ENCODE results near the gene MEF2C. TPM values are rescaled to one million over a fixed set of nuclear protein-coding genes. Genes with fewer than 3 reads are reported as not detected.
"Not testable (repeated sequence)": the region's sequence is repeated elsewhere in the genome, so short reads cannot be mapped to it uniquely, and the experiment has no call there.

Gene MEF2C
- total RNA-seq, 3 donors from 2014 or later: 0.76 to 3.1 (median 1.4) TPM

GRCh38 chr5:88862547-88863175, 20.3 kb downstream of the MEF2C start:
- H3K4me1 Mint-ChIP-seq (ENCODE audit: low read depth): no peaks in the 10 kb centered on the region
- H3K4me3 Mint-ChIP-seq: no peak overlapping the region
- ATAC-seq (no peak), DNase-seq (no peak)
- no peaks in the 10 kb centered on the region for H3K36me3 Mint-ChIP-seq (ENCODE audit: insufficient read depth)
- H3K27me3 Mint-ChIP-seq (ENCODE audit: low read depth): no peaks in the 10 kb centered on the region
- H3K9me3 Mint-ChIP-seq: peaks cover 4% of the 10 kb centered on the region

GRCh38 chr5:88861231-88861630, 21.8 kb downstream of the MEF2C start:
- Mint-ChIP-seq H3K4me1 (ENCODE audit: low read depth) (no peaks in the 10 kb centered on the region), H3K4me3 (no peak overlapping the region), H3K27me3 (ENCODE audit: low read depth) (no peaks in the 10 kb centered on the region)

GRCh38 chr5:88860501-88860900, 22.5 kb downstream of the MEF2C start:
- peaks cover 8% of the 10 kb centered on the region for H3K9me3 Mint-ChIP-seq
- no peak for DNase-seq
- H3K36me3 Mint-ChIP-seq (ENCODE audit: insufficient read depth): no peaks in the 10 kb centered on the region
- no peak for ATAC-seq
- H3K4me3 Mint-ChIP-seq: no peak overlapping the region
- no peaks in the 10 kb centered on the region for H3K27me3 Mint-ChIP-seq (ENCODE audit: low read depth)
- no peaks in the 10 kb centered on the region for H3K4me1 Mint-ChIP-seq (ENCODE audit: low read depth)

More at GRCh38 chr5:88861231-88861630, 21.8 kb downstream of the MEF2C start:
- DNase-seq: no peak
- Mint-ChIP-seq H3K9me3 (peaks cover 4% of the 10 kb centered on the region), H3K36me3 (ENCODE audit: insufficient read depth) (no peaks in the 10 kb centered on the region)
- no peak for ATAC-seq

GRCh38 chr5:88858392-88858791, 24.6 kb downstream of the MEF2C start:
- Mint-ChIP-seq H3K36me3 (ENCODE audit: insufficient read depth) (no peaks in the 10 kb centered on the region), H3K9me3 (peaks cover 8% of the 10 kb centered on the region), H3K4me3 (no peak overlapping the region), H3K27me3 (ENCODE audit: low read depth) (no peaks in the 10 kb centered on the region), H3K4me1 (ENCODE audit: low read depth) (no peaks in the 10 kb centered on the region)
- no peak for ATAC-seq
- no peak for DNase-seq

GRCh38 chr5:88856381-88856780, 26.6 kb downstream of the MEF2C start:
- not testable (repeated sequence) for H3K9me3 Mint-ChIP-seq; H3K4me3 Mint-ChIP-seq; ATAC-seq; H3K4me1 Mint-ChIP-seq (ENCODE audit: low read depth); DNase-seq; H3K27me3 Mint-ChIP-seq (ENCODE audit: low read depth); H3K36me3 Mint-ChIP-seq (ENCODE audit: insufficient read depth)

GRCh38 chr5:88854769-88855168, 28.2 kb downstream of the MEF2C start:
- peaks cover 2% of the 10 kb centered on the region for H3K27me3 Mint-ChIP-seq (ENCODE audit: low read depth)
- ATAC-seq: no peak

GRCh38 chr5:88847420-88847819, 35.6 kb downstream of the MEF2C start:
- DNase-seq (no peak), ATAC-seq (no peak)
- Mint-ChIP-seq H3K9me3 (no peaks in the 10 kb centered on the region), H3K4me3 (no peak overlapping the region), H3K36me3 (ENCODE audit: insufficient read depth) (no peaks in the 10 kb centered on the region), H3K27me3 (ENCODE audit: low read depth) (peaks cover 2% of the 10 kb centered on the region), H3K4me1 (ENCODE audit: low read depth) (peaks cover 2% of the 10 kb centered on the region)

More at GRCh38 chr5:88854769-88855168, 28.2 kb downstream of the MEF2C start:
- H3K4me3 Mint-ChIP-seq: no peak overlapping the region
- H3K9me3 Mint-ChIP-seq: peaks cover 8% of the 10 kb centered on the region
- H3K4me1 Mint-ChIP-seq (ENCODE audit: low read depth): no peaks in the 10 kb centered on the region
- no peaks in the 10 kb centered on the region for H3K36me3 Mint-ChIP-seq (ENCODE audit: insufficient read depth)
- DNase-seq: no peak

- no peaks in the 10 kb centered on the region for H3K9me3 Mint-ChIP-seq
- no peak for ATAC-seq
- H3K4me1 Mint-ChIP-seq (ENCODE audit: low read depth): peaks cover 2% of the 10 kb centered on the region
- H3K36me3 Mint-ChIP-seq (ENCODE audit: insufficient read depth): no peaks in the 10 kb centered on the region
- H3K27me3 Mint-ChIP-seq (ENCODE audit: low read depth): peaks cover 2% of the 10 kb centered on the region
- no peak overlapping the region for H3K4me3 Mint-ChIP-seq
- DNase-seq: no peak
These were observed 36.5 kb downstream of the MEF2C start for GRCh38 chr5:88846434-88846833.

GRCh38 chr5:88845081-88845697, 37.8 kb downstream of the MEF2C start:
- Mint-ChIP-seq H3K27me3 (ENCODE audit: low read depth) (no peaks in the 10 kb centered on the region), H3K36me3 (ENCODE audit: insufficient read depth) (no peaks in the 10 kb centered on the region), H3K4me3 (no peak overlapping the region), H3K4me1 (ENCODE audit: low read depth) (peaks cover 2% of the 10 kb centered on the region), H3K9me3 (no peaks in the 10 kb centered on the region)
- no peak for DNase-seq
- peak; percentile 80 to 85 for ATAC-seq

GRCh38 chr5:88842784-88843183, 40.2 kb downstream of the MEF2C start:
- DNase-seq (no peak), ATAC-seq (no peak)
- Mint-ChIP-seq H3K36me3 (ENCODE audit: insufficient read depth) (no peaks in the 10 kb centered on the region), H3K27me3 (ENCODE audit: low read depth) (no peaks in the 10 kb centered on the region), H3K9me3 (no peaks in the 10 kb centered on the region), H3K4me3 (no peak overlapping the region), H3K4me1 (ENCODE audit: low read depth) (peaks cover 2% of the 10 kb centered on the region)

GRCh38 chr5:88841212-88841611, 41.8 kb downstream of the MEF2C start:
- no peaks in the 10 kb centered on the region for H3K9me3 Mint-ChIP-seq
- ATAC-seq: no peak

GRCh38 chr5:88840495-88840894, 42.5 kb downstream of the MEF2C start:
- H3K9me3 Mint-ChIP-seq: no peaks in the 10 kb centered on the region
- DNase-seq: no peak
- no peak for ATAC-seq
- H3K27me3 Mint-ChIP-seq (ENCODE audit: low read depth): no peaks in the 10 kb centered on the region
- no peaks in the 10 kb centered on the region for H3K36me3 Mint-ChIP-seq (ENCODE audit: insufficient read depth)
- H3K4me3 Mint-ChIP-seq: no peak overlapping the region
- H3K4me1 Mint-ChIP-seq (ENCODE audit: low read depth): peaks cover 2% of the 10 kb centered on the region

More at GRCh38 chr5:88841212-88841611, 41.8 kb downstream of the MEF2C start:
- peaks cover 2% of the 10 kb centered on the region for H3K4me1 Mint-ChIP-seq (ENCODE audit: low read depth)
- H3K27me3 Mint-ChIP-seq (ENCODE audit: low read depth): no peaks in the 10 kb centered on the region
- no peak for DNase-seq
- H3K4me3 Mint-ChIP-seq: no peak overlapping the region
- H3K36me3 Mint-ChIP-seq (ENCODE audit: insufficient read depth): no peaks in the 10 kb centered on the region

GRCh38 chr5:88839238-88839637, 43.7 kb downstream of the MEF2C start:
- ATAC-seq (no peak), DNase-seq (no peak)
- no peaks in the 10 kb centered on the region for H3K36me3 Mint-ChIP-seq (ENCODE audit: insufficient read depth)
- H3K4me1 Mint-ChIP-seq (ENCODE audit: low read depth): peaks cover 1% of the 10 kb centered on the region
- no peak overlapping the region for H3K4me3 Mint-ChIP-seq
- H3K9me3 Mint-ChIP-seq: no peaks in the 10 kb centered on the region
- H3K27me3 Mint-ChIP-seq (ENCODE audit: low read depth): peaks cover 3% of the 10 kb centered on the region

- no peak overlapping the region for H3K4me3 Mint-ChIP-seq
These were observed 44.5 kb downstream of the MEF2C start for GRCh38 chr5:88838500-88838899.

GRCh38 chr5:88837817-88838216, 45.2 kb downstream of the MEF2C start:
- Mint-ChIP-seq H3K27me3 (ENCODE audit: low read depth) (peaks cover 4% of the 10 kb centered on the region), H3K4me1 (ENCODE audit: low read depth) (peaks cover 6% of the 10 kb centered on the region), H3K4me3 (no peak overlapping the region), H3K36me3 (ENCODE audit: insufficient read depth) (no peaks in the 10 kb centered on the region), H3K9me3 (no peaks in the 10 kb centered on the region)
- DNase-seq: no peak
- no peak for ATAC-seq

More at GRCh38 chr5:88838500-88838899, 44.5 kb downstream of the MEF2C start:
- Mint-ChIP-seq H3K4me1 (ENCODE audit: low read depth) (peaks cover 6% of the 10 kb centered on the region), H3K36me3 (ENCODE audit: insufficient read depth) (no peaks in the 10 kb centered on the region), H3K27me3 (ENCODE audit: low read depth) (peaks cover 4% of the 10 kb centered on the region), H3K9me3 (no peaks in the 10 kb centered on the region)
- DNase-seq (no peak), ATAC-seq (no peak)
